GM13976 (cell line): Measurements from ENCODE around the gene GATA3.

ENCODE experiments used
- DNase-seq: peaks from one replicate; pipeline ENCODE4 v3.0.0; 2012; ENCODE audit warnings: low spot score
- in situ Hi-C: fragments of 300-500 bp; cut with MboI; formaldehyde crosslinking; loops from one replicate; pipeline ENCODE4 v1.12.0; 2022; ENCODE audit warnings: low sequenced_read_pairs, mixed read lengths, inconsistent platforms; ENCODE audit not compliant: unreplicated experiment
- TF ChIP-seq, protein P1 (sequence below): IDR thresholded peaks from 2 replicates; pipeline ENCODE4 v1.5.1; 2012; ENCODE audit warnings: borderline replicate concordance, mild to moderate bottlenecking; ENCODE audit not compliant: insufficient read depth; ENCODE audit errors: extremely low read depth, missing control alignments, control extremely low read depth

The GATA3 gene

DNA sequence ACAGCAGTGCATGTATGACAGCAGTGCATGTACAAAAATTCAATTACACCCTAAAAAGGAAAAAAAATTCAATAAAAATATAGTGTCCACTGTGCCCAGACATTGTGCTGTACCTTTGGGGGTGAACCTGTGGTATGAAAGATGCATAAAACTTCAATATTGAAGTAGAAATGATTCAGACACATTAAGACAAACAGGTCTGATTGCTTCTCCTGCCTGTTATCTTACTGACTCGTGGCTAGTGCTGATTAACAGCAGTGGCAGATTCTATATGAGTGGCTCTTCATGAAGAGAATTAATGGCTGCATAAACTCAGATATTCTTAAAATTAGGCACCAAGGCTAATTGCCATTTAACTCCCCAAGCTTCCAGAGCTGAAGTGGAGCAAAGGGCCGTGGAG is 37.9 kb downstream of the GATA3 start:
- in situ Hi-C loops, result no loop called here
- TF ChIP-seq, protein P1, sequence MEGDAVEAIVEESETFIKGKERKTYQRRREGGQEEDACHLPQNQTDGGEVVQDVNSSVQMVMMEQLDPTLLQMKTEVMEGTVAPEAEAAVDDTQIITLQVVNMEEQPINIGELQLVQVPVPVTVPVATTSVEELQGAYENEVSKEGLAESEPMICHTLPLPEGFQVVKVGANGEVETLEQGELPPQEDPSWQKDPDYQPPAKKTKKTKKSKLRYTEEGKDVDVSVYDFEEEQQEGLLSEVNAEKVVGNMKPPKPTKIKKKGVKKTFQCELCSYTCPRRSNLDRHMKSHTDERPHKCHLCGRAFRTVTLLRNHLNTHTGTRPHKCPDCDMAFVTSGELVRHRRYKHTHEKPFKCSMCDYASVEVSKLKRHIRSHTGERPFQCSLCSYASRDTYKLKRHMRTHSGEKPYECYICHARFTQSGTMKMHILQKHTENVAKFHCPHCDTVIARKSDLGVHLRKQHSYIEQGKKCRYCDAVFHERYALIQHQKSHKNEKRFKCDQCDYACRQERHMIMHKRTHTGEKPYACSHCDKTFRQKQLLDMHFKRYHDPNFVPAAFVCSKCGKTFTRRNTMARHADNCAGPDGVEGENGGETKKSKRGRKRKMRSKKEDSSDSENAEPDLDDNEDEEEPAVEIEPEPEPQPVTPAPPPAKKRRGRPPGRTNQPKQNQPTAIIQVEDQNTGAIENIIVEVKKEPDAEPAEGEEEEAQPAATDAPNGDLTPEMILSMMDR, result no peak
- no peak for DNase-seq

- in situ Hi-C loops, result no loop called here
- TF ChIP-seq, protein P1, result no peak
- no peak for DNase-seq
Observed at GRCh38 chr10:8095959-8096358, 41.5 kb downstream of the GATA3 start.

DNA sequence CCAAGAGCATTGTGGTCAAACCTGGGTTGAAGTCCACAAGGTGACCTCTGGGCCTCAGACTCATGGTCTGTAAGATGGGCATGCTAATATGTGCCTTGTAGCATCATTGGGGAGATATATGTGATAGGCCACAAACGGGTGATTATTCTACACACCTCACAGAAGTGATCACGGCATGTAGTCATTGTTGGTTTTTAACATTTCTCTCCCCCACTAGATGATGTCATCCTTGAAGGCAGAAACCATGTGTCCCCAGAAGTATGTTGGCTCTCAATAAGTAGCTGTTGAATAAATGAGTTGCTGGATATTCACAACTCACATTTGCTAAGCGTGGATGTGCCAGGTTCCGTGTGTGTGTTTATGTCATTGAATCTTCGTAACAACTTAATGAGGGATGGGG is 42.4 kb downstream of the GATA3 start:
- in situ Hi-C loops, result no loop called here
- DNase-seq, result no peak
- TF ChIP-seq, protein P1, result no peak

GRCh38 chr10:8100366-8100765 is 45.9 kb downstream of the GATA3 start:
- TF ChIP-seq, protein P1, result no peak
- in situ Hi-C loops, result no loop called here
- no peak for DNase-seq

GRCh38 chr10:8102708-8103401 is 48.4 kb downstream of the GATA3 start:
- TF ChIP-seq, protein P1, result no peak
- peak; percentile 70 for DNase-seq
- in situ Hi-C loops, result no loop called here

- in situ Hi-C loops, result no loop called here
- TF ChIP-seq, protein P1, result no peak
- DNase-seq, result no peak
Observed at GRCh38 chr10:8103543-8103942, 49.1 kb downstream of the GATA3 start.

DNA sequence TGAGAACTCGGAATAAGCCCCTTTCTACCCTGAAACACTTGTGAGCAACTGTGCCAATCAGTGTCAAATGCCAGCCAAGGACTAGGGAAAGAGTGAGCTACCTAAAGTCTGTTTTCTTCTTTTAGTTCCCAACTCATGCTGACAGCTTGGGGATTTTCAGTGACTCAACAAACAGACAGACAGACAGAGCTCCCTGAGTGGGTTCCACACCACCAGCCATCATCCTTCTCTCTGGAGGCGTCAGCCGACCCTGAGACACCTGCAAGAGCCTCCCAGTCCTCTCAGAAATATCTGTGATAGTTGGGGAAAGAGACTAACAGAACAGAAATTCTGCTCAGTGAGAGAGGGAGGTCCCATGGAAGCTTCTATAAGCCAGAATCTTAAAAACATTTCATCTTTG is 49.5 kb downstream of the GATA3 start:
- in situ Hi-C loops, result no loop called here
- TF ChIP-seq, protein P1, result no peak
- DNase-seq, result no peak
